K562 (cell line): ENCODE results near the gene FASN. TPM values are rescaled to one million over a fixed set of nuclear protein-coding genes. Genes with fewer than 3 reads are reported as not detected.

Source experiments
- HIVEP1 ChIP-seq: fragments of 250-450 bp; sonication (Bioruptor Pico); IDR thresholded peaks from 2 replicates; pipeline ENCODE4 v1.4.0; 2020; ENCODE audit warnings: mild to moderate bottlenecking
- KLF13 ChIP-seq: fragments of 450-650 bp; IDR thresholded peaks from 2 replicates; pipeline ENCODE4 v1.6.1; 2016; ENCODE audit warnings: missing genetic modification characterization, low read depth, mild to moderate bottlenecking, missing compliant biosample characterization, moderate library complexity, borderline replicate concordance
- MAZ ChIP-seq, 2 experiments: fragments of 450-650 bp in 1 of 2; sonication (generic) in 1 of 2; formaldehyde crosslinking; IDR thresholded peaks in 1 of 2; conservative IDR thresholded peaks in 1 of 2; 2 replicates each; pipeline versions ENCODE4 v1.4.0 to v1.5.0; 2020; ENCODE audit warnings: mild to moderate bottlenecking in 1 of 2, missing genetic modification reagents in 1 of 2
- SIN3A ChIP-seq, 2 experiments: fragments of 150-350 bp in 1 of 2; IDR thresholded peaks; 2 replicates each; pipeline ENCODE4 v1.6.1; 2011 to 2016; ENCODE audit warnings: borderline replicate concordance in 2 of 2, low read depth in 2 of 2, low read length in 2 of 2, mild to moderate bottlenecking in 2 of 2, moderate library complexity in 2 of 2; ENCODE audit not compliant: control insufficient read depth in 1 of 2
- SIN3B ChIP-seq: fragments of 450-650 bp; IDR thresholded peaks from 2 replicates; pipeline ENCODE4 v1.6.1; 2017; ENCODE audit warnings: low read depth, mild to moderate bottlenecking, moderate library complexity
- ZKSCAN8 ChIP-seq: fragments of 200-800 bp; sonication (Bioruptor generic); IDR thresholded peaks from 2 replicates; pipeline ENCODE4 v1.6.1; 2016; ENCODE audit warnings: missing genetic modification characterization, missing compliant biosample characterization
- polyA plus RNA-seq, 8 experiments: library from polyadenylated mRNA; depleted of rRNA in 4 of 8; stranded (reverse) in 5 of 8; unstranded in 3 of 8; fragments of >200 nt; fragmentation: Nextera tagmentation in 2 of 8; fragmentation: Illumina TruSeq in 1 of 8; extraction: Ambion mirVana in 2 of 8; extraction: Trizol in 1 of 8; gene quantifications; 2 replicates each; pipeline versions ENCODE4 v1.2.1 to v1.2.3, GENCODE V29; 2011 to 2014; ENCODE audit warnings: inconsistent platforms in 1 of 8, missing spikeins in 1 of 8
- total RNA-seq, 7 experiments: library from RNA; depleted of rRNA in 6 of 7; stranded (reverse); fragments of >200 nt in 6 of 7; fragmentation: Illumina TruSeq in 2 of 7; extraction: Trizol in 2 of 7; gene quantifications; 2 replicates each; pipeline versions ENCODE4 v1.2.1 to v1.2.3, GENCODE V29; 2011 to 2021; ENCODE audit warnings: low replicate concordance in 1 of 7
- TF ChIP-seq, protein P1 (sequence below), 3 experiments: fragments of 200-800 bp in 1 of 3; sonication (Bioruptor generic) in 1 of 3; sonication (generic) in 1 of 3; formaldehyde crosslinking in 1 of 3; IDR thresholded peaks; 2 replicates each; pipeline versions ENCODE4 v1.6.1 to v1.8.0; 2016 to 2022; ENCODE audit warnings: mild to moderate bottlenecking in 2 of 3, missing compliant biosample characterization in 2 of 3, missing genetic modification characterization in 2 of 3, missing genetic modification reagents in 1 of 3

The FASN gene
- total and polyA plus RNA-seq, 9 of the 15 experiments (the other 6 are each of a cell fraction or from before 2014, with no cell fraction given) = 0.15 to 663 (median 49.9) TPM

- peak in 1 of 2 experiments; percentile 54; a peak in 3 of 4 replicates for TF ChIP-seq MAZ (CRISPR knock-in tag; conservative IDR thresholded peaks at IDR 0.05 in 1 of 2, IDR thresholded peaks at IDR 0.05 in 1 of 2)
- TF ChIP-seq KLF13 = peak; percentile 35; the same call in 1 of the 2 replicates
- peak in 1 of 2 experiments; percentile 44; a peak in 1 of 4 replicates for TF ChIP-seq SIN3A (IDR thresholded peaks at IDR 0.05; ENCODE audit: borderline replicate concordance in 2 of 2, control insufficient read depth in 1 of 2, low read depth in 2 of 2, low read length in 2 of 2)
- TF ChIP-seq HIVEP1 (CRISPR knock-in tag) = no peak
- peak; percentile 61 for TF ChIP-seq SIN3B
- TF ChIP-seq, protein P1, sequence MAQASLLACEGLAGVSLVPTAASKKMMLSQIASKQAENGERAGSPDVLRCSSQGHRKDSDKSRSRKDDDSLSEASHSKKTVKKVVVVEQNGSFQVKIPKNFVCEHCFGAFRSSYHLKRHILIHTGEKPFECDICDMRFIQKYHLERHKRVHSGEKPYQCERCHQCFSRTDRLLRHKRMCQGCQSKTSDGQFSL (CRISPR knock-in tag; IDR thresholded peaks at IDR 0.05) = peak; percentile 56; the same call in 1 of the 2 replicates
- TF ChIP-seq, protein P1 (tag; IDR thresholded peaks at IDR 0.05) = no peak
- no peak for TF ChIP-seq ZKSCAN8
These were observed 685 bp downstream of the FASN start (continued) for GRCh38 chr17:82097184-82097918.
